Measurements from ENCODE around the gene GRIK3.

GRCh38 chr1:36913016-36913415 lies 121.3 kb downstream of the GRIK3 start:
- TF ChIP-seq CTCF (IDR thresholded peaks at IDR 0.05) (no peak), PREB (CRISPR knock-in tag; IDR thresholded peaks at IDR 0.05; ENCODE audit: borderline replicate concordance) (no peak), JAZF1 (CRISPR knock-in tag; IDR thresholded peaks at IDR 0.05) (no peak), ATF2 (CRISPR knock-in tag; IDR thresholded peaks at IDR 0.05; ENCODE audit: borderline replicate concordance, low read depth) (no peak), MXD4 (CRISPR knock-in tag; IDR thresholded peaks at IDR 0.05; ENCODE audit: borderline replicate concordance) (no peak), TP53 (CRISPR knock-in tag; IDR thresholded peaks at IDR 0.05) (no peak)

All from WTC11 (cell line).